Mucosa of gallbladder (tissue), 1 donor: ENCODE data around the gene WDFY1. TPM values are rescaled to one million over a fixed set of nuclear protein-coding genes. Genes with fewer than 3 reads are reported as not detected.
A peak's percentile ranks its signal among the peaks of the same experiment; 100 is the strongest.

ENCODE experiments used
- DNase-seq: peaks from one replicate; pipeline ENCODE4 v3.0.0-alpha.2; 2020; ENCODE audit warnings: low spot score
- total RNA-seq: library from RNA; stranded (reverse); gene quantifications from one replicate; pipeline ENCODE4 v1.2.1, GENCODE V29; 2021
- donor health status: DM: no; HTN: no; CAD: no.

The WDFY1 gene
- total RNA-seq, 1 donor from 2014 or later: 51.9 TPM

GRCh38 chr2:223930103-223930976 is 14.8 kb downstream of the WDFY1 start:
- DNase-seq: peak; percentile 59

- DNase-seq: no peak
Observed at GRCh38 chr2:223929571-223930102, 15.5 kb downstream of the WDFY1 start.

- no peak for DNase-seq
Observed at GRCh38 chr2:223928113-223929006, 16.8 kb downstream of the WDFY1 start.

- DNase-seq: no peak
Observed at GRCh38 chr2:223925106-223925505, 20.0 kb downstream of the WDFY1 start.

GRCh38 chr2:223923976-223924375 is 21.2 kb downstream of the WDFY1 start:
- DNase-seq: no peak

- DNase-seq: no peak
Observed at GRCh38 chr2:223922308-223922707, 22.8 kb downstream of the WDFY1 start.

GRCh38 chr2:223921204-223921603 is 23.9 kb downstream of the WDFY1 start:
- DNase-seq: no peak

GRCh38 chr2:223920109-223920508 is 25.0 kb downstream of the WDFY1 start:
- DNase-seq: no peak

- no peak for DNase-seq
Observed at GRCh38 chr2:223918671-223919134, 26.4 kb downstream of the WDFY1 start.

GRCh38 chr2:223916181-223916920 is 28.8 kb downstream of the WDFY1 start:
- DNase-seq: no peak

- no peak for DNase-seq
Observed at GRCh38 chr2:223915071-223915470, 30.1 kb downstream of the WDFY1 start.

- DNase-seq: no peak
Observed at GRCh38 chr2:223914324-223914723, 30.8 kb downstream of the WDFY1 start.

- no peak for DNase-seq
Observed at GRCh38 chr2:223909001-223909741, 36.0 kb downstream of the WDFY1 start.

GRCh38 chr2:223908304-223908998 is 36.7 kb downstream of the WDFY1 start:
- DNase-seq: peak; percentile 53

GRCh38 chr2:223905996-223906395 is 39.1 kb downstream of the WDFY1 start:
- DNase-seq: no peak

GRCh38 chr2:223901854-223902253 is 43.3 kb downstream of the WDFY1 start:
- DNase-seq: no peak

GRCh38 chr2:223901311-223901710 is 43.8 kb downstream of the WDFY1 start:
- no peak for DNase-seq

- no peak for DNase-seq
Observed at GRCh38 chr2:223900531-223900930, 44.6 kb downstream of the WDFY1 start.

GRCh38 chr2:223900066-223900465 is 45.1 kb downstream of the WDFY1 start:
- no peak for DNase-seq

GRCh38 chr2:223897669-223898330 is 47.3 kb downstream of the WDFY1 start:
- DNase-seq: no peak
